ENCODE data around the gene EYS. TPM values are rescaled to one million over a fixed set of nuclear protein-coding genes. Genes with fewer than 3 reads are reported as not detected.

The EYS gene
- total RNA-seq, 1 experiment from 2014 or later = not detected

GRCh38 chr6:64750910-64751309 is 956.1 kb downstream of the EYS start:
- ChIA-PET POLR2A (no interaction called here), RAD21 (ENCODE audit: low non-redundant PET in 1 of 2, low total read pairs in 2 of 2, uncharacterized antibody in 2 of 2, unreplicated experiment in 2 of 2) (no interaction called here), CTCF (no interaction called here)
- Histone ChIP-seq H3K27ac (ENCODE audit: low read depth, low read length) (no peak overlapping the region), H3K4me2 (ENCODE audit: low read length) (no peak overlapping the region), H4K20me1 (ENCODE audit: insufficient read depth) (no peaks in the 10 kb centered on the region), H3K36me3 (ENCODE audit: control insufficient read depth in 1 of 2, insufficient read depth in 2 of 2, low read length in 2 of 2) (no peaks in the 10 kb centered on the region), H2AFZ (ENCODE audit: low read depth, low read length, poor library complexity, severe bottlenecking) (no peak overlapping the region), H3K4me3 (replicated peaks in 1 of 2; ENCODE audit: low read depth in 1 of 2, low read length in 2 of 2) (no peak overlapping the region), H3K9me3 (ENCODE audit: control insufficient read depth in 1 of 2, insufficient read depth in 1 of 2, low read depth in 1 of 2, low read length in 2 of 2) (peaks cover 6 to 25% of the 10 kb centered on the region in 2 experiments; a peak in 2 of 4 replicates), H3K4me1 (ENCODE audit: control insufficient read depth in 1 of 2, insufficient read depth in 2 of 2, low read length in 2 of 2) (no peaks in the 10 kb centered on the region), H3K9ac (ENCODE audit: low read length) (no peak overlapping the region), H3K79me2 (ENCODE audit: insufficient read depth, low read length) (no peaks in the 10 kb centered on the region), H3K27me3 (ENCODE audit: insufficient read depth, low read length) (no peaks in the 10 kb centered on the region), H3K9me2 (ENCODE audit: insufficient read depth) (no peaks in the 10 kb centered on the region)
- ATAC-seq (no peak), DNase-seq (ENCODE audit: low read depth, low spot score) (no peak)
- TF ChIP-seq ZBTB33 (IDR thresholded peaks at IDR 0.05; ENCODE audit: extremely low read depth, insufficient replicate concordance, low read length) (no peak), ZFX (IDR thresholded peaks at IDR 0.05) (no peak), ELF1 (IDR thresholded peaks at IDR 0.05; ENCODE audit: borderline replicate concordance, low read depth) (no peak), MAX (IDR thresholded peaks at IDR 0.05) (no peak), CBX3 (IDR thresholded peaks at IDR 0.05; ENCODE audit: low read depth) (no peak), CTCF (IDR thresholded peaks at IDR 0.05 in 2 of 3, conservative IDR thresholded peaks at IDR 0.05 in 1 of 3; ENCODE audit: borderline replicate concordance in 1 of 3, insufficient read depth in 1 of 3, low read depth in 2 of 3, low read length in 2 of 3) (no peak)
- intact Hi-C loops (cut with micrococcal nuclease) = no loop called here
- BruUV-seq (replicated peaks) = no TSS peak
